Ramos (cell line): ENCODE data around the gene MLLT6.

ENCODE experiments used
- in situ Hi-C: fragments of 300-500 bp; cut with MboI; formaldehyde crosslinking; loops from one replicate; pipeline ENCODE4 v1.14.3; 2022; ENCODE audit warnings: low sequenced_read_pairs; ENCODE audit not compliant: unreplicated experiment

Gene MLLT6

GRCh38 chr17:38704606-38705522 lies at the start of gene MLLT6:
TSS of gene MLLT6 (plus strand) at chr17:38705273. CDS start at chr17:38705633, 360 bp downstream.
- in situ Hi-C loops: no loop called here

GRCh38 chr17:38656959-38657823 lies 47.9 kb upstream of the MLLT6 start:
- in situ Hi-C loops: loop anchor here (25.0 kb wide), 1 partner anchor 95 kb away; no protein-coding TSS in a partner anchor

- in situ Hi-C loops: loop anchor here (25.0 kb wide), 1 partner anchor 96 kb away; no protein-coding TSS in a partner anchor
These were observed 47.0 kb upstream of the MLLT6 start for GRCh38 chr17:38657824-38658740.

- in situ Hi-C loops: loop anchor here (25.0 kb wide), 1 partner anchor 97 kb away; no protein-coding TSS in a partner anchor
These were observed 46.2 kb upstream of the MLLT6 start for GRCh38 chr17:38658741-38659345.

- in situ Hi-C loops: loop anchor here (25.0 kb wide), 1 partner anchor 97 kb away; no protein-coding TSS in a partner anchor
These were observed 45.7 kb upstream of the MLLT6 start for GRCh38 chr17:38659415-38659814.

GRCh38 chr17:38660097-38661025 lies 44.7 kb upstream of the MLLT6 start:
- in situ Hi-C loops: loop anchor here (5.0 to 25.0 kb wide), 3 partner anchors 98 to 226 kb away; no protein-coding TSS in a partner anchor

GRCh38 chr17:38663125-38663751 lies 41.8 kb upstream of the MLLT6 start:
- in situ Hi-C loops: loop anchor here (5.0 to 25.0 kb wide), 3 partner anchors 101 to 228 kb away; no protein-coding TSS in a partner anchor

- in situ Hi-C loops: loop anchor here (5.0 to 25.0 kb wide), 3 partner anchors 102 to 229 kb away; no protein-coding TSS in a partner anchor
These were observed 41.0 kb upstream of the MLLT6 start for GRCh38 chr17:38663964-38664644.

- in situ Hi-C loops: loop anchor here (10.0 to 25.0 kb wide), 2 partner anchors 105 to 232 kb away; no protein-coding TSS in a partner anchor
These were observed 37.8 kb upstream of the MLLT6 start for GRCh38 chr17:38667099-38667786.

GRCh38 chr17:38667787-38668122 lies 37.3 kb upstream of the MLLT6 start:
- in situ Hi-C loops: loop anchor here (10.0 to 25.0 kb wide), 2 partner anchors 105 to 233 kb away; no protein-coding TSS in a partner anchor

GRCh38 chr17:38669520-38669919 lies 35.6 kb upstream of the MLLT6 start:
- in situ Hi-C loops: loop anchor here (10.0 to 25.0 kb wide), 2 partner anchors 107 to 235 kb away; no protein-coding TSS in a partner anchor

- in situ Hi-C loops: loop anchor here (25.0 kb wide), 1 partner anchor 110 kb away; no protein-coding TSS in a partner anchor
These were observed 32.9 kb upstream of the MLLT6 start for GRCh38 chr17:38671939-38672720.

- in situ Hi-C loops: loop anchor here (25.0 kb wide), 1 partner anchor 111 kb away; no protein-coding TSS in a partner anchor
These were observed 32.0 kb upstream of the MLLT6 start for GRCh38 chr17:38672788-38673706.

- in situ Hi-C loops: loop anchor here (25.0 kb wide), 1 partner anchor 111 kb away; no protein-coding TSS in a partner anchor
These were observed 31.4 kb upstream of the MLLT6 start for GRCh38 chr17:38673707-38674013.
